NB4 (cell line): ENCODE measurements around the gene SKP1.

Experiments used
- POLR2A ChIP-seq: IDR thresholded peaks from 2 replicates; pipeline ENCODE4 v1.6.1; 2011; ENCODE audit warnings: mild to moderate bottlenecking; ENCODE audit not compliant: insufficient read length; ENCODE audit errors: extremely low read depth
- TF ChIP-seq, protein P1 (sequence below): IDR thresholded peaks from 2 replicates; pipeline ENCODE4 v1.6.1; 2011; ENCODE audit warnings: low read depth, low read length

DNA sequence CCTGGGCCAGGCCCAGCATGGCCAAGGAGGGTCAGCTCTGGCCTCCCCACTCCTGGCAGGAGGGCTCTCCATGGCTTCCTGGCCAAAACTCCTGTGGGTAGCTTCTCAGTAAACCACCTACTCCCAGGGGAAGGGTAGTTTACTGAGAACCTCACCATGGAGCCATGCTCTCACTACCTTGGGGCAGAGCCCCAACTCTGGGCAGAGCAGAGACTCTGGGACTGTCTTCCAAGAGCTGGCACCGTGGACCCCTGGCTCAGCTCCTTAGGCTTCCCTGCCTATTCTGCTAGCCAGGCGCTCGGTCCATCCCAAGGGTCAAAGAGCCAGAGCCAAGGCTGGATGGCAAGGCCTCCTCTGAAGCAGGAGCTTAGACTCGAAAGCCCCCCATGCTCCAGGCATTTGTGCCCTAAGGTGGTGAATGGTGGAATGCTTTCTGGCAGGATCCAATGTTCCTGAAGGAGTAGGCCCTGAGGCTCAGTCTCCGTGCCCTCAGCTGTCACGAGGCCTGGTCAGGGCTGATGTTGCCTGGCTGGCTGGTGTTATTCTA lies 42.7 kb downstream of the SKP1 start:
- no peak for TF ChIP-seq POLR2A
- TF ChIP-seq, protein P1, sequence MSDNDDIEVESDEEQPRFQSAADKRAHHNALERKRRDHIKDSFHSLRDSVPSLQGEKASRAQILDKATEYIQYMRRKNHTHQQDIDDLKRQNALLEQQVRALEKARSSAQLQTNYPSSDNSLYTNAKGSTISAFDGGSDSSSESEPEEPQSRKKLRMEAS: no peak
